Astrocyte of the cerebellum (primary cell): ENCODE data around the gene RPP14.

Experiments used
- DNase-seq: peaks from one replicate; pipeline ENCODE4 v3.0.0-alpha.2; 2011; ENCODE audit warnings: low read depth
- H3K4me3 ChIP-seq: 2 replicates; pipeline ENCODE4 v1.5.1; 2011; ENCODE audit warnings: mild to moderate bottlenecking, low read depth, low read length, moderate library complexity
- in situ Hi-C: cut with HindIII; loops from 2 replicates; pipeline ENCODE4 v1.10.0; 2017; ENCODE audit warnings: low sequenced_read_pairs
- TF ChIP-seq, protein P1 (sequence below): IDR thresholded peaks from 2 replicates; pipeline ENCODE4 v1.5.1; 2012; ENCODE audit warnings: low read length, low read depth, moderate library complexity, mild to moderate bottlenecking; ENCODE audit errors: missing control alignments

RPP14 gene

GRCh38 chr3:58358092-58358491, 52.0 kb downstream of the RPP14 start:
- no peak for DNase-seq
- TF ChIP-seq, protein P1, sequence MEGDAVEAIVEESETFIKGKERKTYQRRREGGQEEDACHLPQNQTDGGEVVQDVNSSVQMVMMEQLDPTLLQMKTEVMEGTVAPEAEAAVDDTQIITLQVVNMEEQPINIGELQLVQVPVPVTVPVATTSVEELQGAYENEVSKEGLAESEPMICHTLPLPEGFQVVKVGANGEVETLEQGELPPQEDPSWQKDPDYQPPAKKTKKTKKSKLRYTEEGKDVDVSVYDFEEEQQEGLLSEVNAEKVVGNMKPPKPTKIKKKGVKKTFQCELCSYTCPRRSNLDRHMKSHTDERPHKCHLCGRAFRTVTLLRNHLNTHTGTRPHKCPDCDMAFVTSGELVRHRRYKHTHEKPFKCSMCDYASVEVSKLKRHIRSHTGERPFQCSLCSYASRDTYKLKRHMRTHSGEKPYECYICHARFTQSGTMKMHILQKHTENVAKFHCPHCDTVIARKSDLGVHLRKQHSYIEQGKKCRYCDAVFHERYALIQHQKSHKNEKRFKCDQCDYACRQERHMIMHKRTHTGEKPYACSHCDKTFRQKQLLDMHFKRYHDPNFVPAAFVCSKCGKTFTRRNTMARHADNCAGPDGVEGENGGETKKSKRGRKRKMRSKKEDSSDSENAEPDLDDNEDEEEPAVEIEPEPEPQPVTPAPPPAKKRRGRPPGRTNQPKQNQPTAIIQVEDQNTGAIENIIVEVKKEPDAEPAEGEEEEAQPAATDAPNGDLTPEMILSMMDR = no peak
- H3K4me3 ChIP-seq = no peak overlapping the region
- in situ Hi-C loops = no loop called here

DNA sequence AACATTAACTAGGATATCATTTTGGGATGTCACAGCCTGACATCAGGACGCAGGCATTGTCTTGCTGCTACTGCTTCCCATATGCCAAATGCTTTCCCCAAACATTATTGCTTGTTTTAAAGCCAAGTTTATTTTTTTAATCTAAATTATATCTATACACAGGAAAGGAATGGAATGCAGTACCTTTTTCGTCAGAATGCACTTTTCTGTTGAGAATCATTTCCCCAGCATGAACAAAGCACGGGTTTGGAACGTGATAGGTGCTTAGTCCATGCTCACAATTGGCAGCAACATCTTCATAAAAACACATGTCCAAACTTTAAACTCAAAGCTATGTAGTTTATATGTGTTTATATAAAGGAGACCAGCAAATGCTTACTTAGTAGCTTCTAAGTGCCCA, 52.8 kb downstream of the RPP14 start:
- in situ Hi-C loops = no loop called here
- H3K4me3 ChIP-seq = no peak overlapping the region
- DNase-seq = no peak
- TF ChIP-seq, protein P1 = no peak

DNA sequence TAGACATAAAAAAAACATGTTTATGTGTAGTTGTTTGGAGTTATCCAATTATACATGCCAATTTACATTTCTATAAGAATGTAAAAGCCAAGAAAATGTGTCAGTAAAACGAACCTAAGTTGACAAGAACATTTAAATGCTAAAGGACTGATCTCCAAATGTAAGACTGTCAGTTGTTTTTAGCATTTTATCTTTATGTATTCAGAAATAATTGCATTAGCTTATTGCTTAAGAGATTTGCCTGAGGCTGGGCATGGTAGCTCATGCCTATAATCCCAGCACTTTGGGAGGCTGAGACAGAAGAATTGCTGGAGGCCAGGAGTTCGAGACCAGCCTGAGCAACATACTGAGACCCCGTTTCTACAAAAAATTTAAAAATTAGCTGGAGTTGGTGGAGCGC, 53.6 kb downstream of the RPP14 start:
- in situ Hi-C loops = no loop called here
- no peak for DNase-seq
- TF ChIP-seq, protein P1 = no peak
- H3K4me3 ChIP-seq = no peak overlapping the region

- TF ChIP-seq, protein P1 = no peak
- in situ Hi-C loops = no loop called here
- H3K4me3 ChIP-seq = no peak overlapping the region
- no peak for DNase-seq
Observed at GRCh38 chr3:58361866-58362265, 55.8 kb downstream of the RPP14 start.

DNA sequence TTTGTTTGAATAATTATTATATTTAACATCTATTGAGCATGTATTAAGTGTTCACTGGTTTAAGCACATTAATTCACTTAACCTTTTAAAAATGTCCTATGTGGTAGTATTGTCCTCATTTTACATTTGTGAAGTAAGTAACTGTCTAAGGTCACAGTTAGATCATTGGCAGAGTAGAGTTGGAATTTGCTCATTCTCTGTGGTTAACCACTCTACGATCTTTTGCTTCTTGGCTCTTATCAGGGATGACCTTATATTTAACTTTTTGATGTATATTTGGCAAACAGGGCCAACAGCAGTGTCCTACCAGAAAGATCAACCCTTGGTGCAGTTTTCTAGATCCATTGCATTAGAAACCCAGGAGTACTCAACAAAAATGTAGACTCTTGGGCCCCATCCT, 60.7 kb downstream of the RPP14 start:
- TF ChIP-seq, protein P1 = no peak

GRCh38 chr3:58369038-58369437, 63.0 kb downstream of the RPP14 start:
- H3K4me3 ChIP-seq = no peak overlapping the region
- TF ChIP-seq, protein P1 = no peak
- DNase-seq = no peak
- in situ Hi-C loops = no loop called here

More for the DNA sequence above, 60.7 kb downstream of the RPP14 start:
- in situ Hi-C loops = no loop called here
- H3K4me3 ChIP-seq = no peak overlapping the region
- DNase-seq = no peak
